Measurements from ENCODE around the gene IL10RB. TPM values are rescaled to one million over a fixed set of nuclear protein-coding genes. Genes with fewer than 3 reads are reported as not detected.

Gene IL10RB
- total and polyA plus RNA-seq, 7 donors, result 15.0 to 66.8 (median 26.2) TPM

- Histone ChIP-seq H3K27me3 (no peaks in the 10 kb centered on the region), H3K36me3 (peaks cover 0 to 44% (median 1%) of the 10 kb centered on the region in 4 donors), H3K4me3 (no peak overlapping the region), H3K9me3 (no peaks in the 10 kb centered on the region), H3K27ac (no peak overlapping the region), H3K4me1 (peaks cover 0 to 18% (median 14%) of the 10 kb centered on the region in 4 donors)
- TF ChIP-seq POLR2AphosphoS5 (IDR thresholded peaks at IDR 0.05) (peak in 1 of 4 donors; percentile 25), POLR2A (IDR thresholded peaks at IDR 0.05) (no peak), CTCF (IDR thresholded peaks at IDR 0.05) (no peak), EP300 (IDR thresholded peaks at IDR 0.05) (no peak)
- DNase-seq, result no peak
- 24 to 51% methylated on average over 12 of the region's 12 CpGs for WGBS, 2 donors
- intact Hi-C loops (cut with DNase I), result loop anchor here (5.0 kb wide), 1 partner anchor 67 kb away; no protein-coding TSS in a partner anchor
These were observed 2.7 kb downstream of the IL10RB start for GRCh38 chr21:33268737-33269441.

GRCh38 chr21:33270986-33271385, 4.8 kb downstream of the IL10RB start:
- intact Hi-C loops (cut with DNase I), result no loop called here
- no peak overlapping the region for H3K27ac ChIP-seq
- no peaks in the 10 kb centered on the region for H3K9me3 ChIP-seq
- no peaks in the 10 kb centered on the region for H3K27me3 ChIP-seq
- TF ChIP-seq POLR2A (IDR thresholded peaks at IDR 0.05) (no peak), POLR2AphosphoS5 (IDR thresholded peaks at IDR 0.05) (no peak), CTCF (IDR thresholded peaks at IDR 0.05) (no peak), EP300 (IDR thresholded peaks at IDR 0.05) (no peak)
- H3K4me3 ChIP-seq, result no peak overlapping the region
- no peak for DNase-seq
- WGBS, 2 donors, result 88 to 95% methylated on average over 8 of the region's 8 CpGs
- H3K4me1 ChIP-seq, result peaks cover 0 to 16% (median 9%) of the 10 kb centered on the region in 4 donors
- peaks cover 0 to 64% (median 3%) of the 10 kb centered on the region in 4 donors for H3K36me3 ChIP-seq

- no peak for DNase-seq
- H3K27me3 ChIP-seq, result no peaks in the 10 kb centered on the region
- no peak overlapping the region for H3K27ac ChIP-seq
- TF ChIP-seq CTCF (IDR thresholded peaks at IDR 0.05), result no peak
- no peak for TF ChIP-seq POLR2AphosphoS5 (IDR thresholded peaks at IDR 0.05)
- TF ChIP-seq POLR2A (IDR thresholded peaks at IDR 0.05), result no peak
- no peak for TF ChIP-seq EP300 (IDR thresholded peaks at IDR 0.05)
- 47 to 71% methylated on average over 6 of the region's 6 CpGs for WGBS, 2 donors
- H3K4me3 ChIP-seq, result no peak overlapping the region
- intact Hi-C loops (cut with DNase I), result no loop called here
- no peaks in the 10 kb centered on the region for H3K9me3 ChIP-seq
- H3K4me1 ChIP-seq, result peaks cover 0 to 1% (median 0%) of the 10 kb centered on the region in 4 donors
- peaks cover 0 to 69% (median 5%) of the 10 kb centered on the region in 4 donors for H3K36me3 ChIP-seq
These were observed 6.9 kb downstream of the IL10RB start for GRCh38 chr21:33273044-33273443.

- H3K27me3 ChIP-seq, result no peaks in the 10 kb centered on the region
- H3K9me3 ChIP-seq, result no peaks in the 10 kb centered on the region
- TF ChIP-seq POLR2A (IDR thresholded peaks at IDR 0.05) (no peak), POLR2AphosphoS5 (IDR thresholded peaks at IDR 0.05) (no peak), EP300 (IDR thresholded peaks at IDR 0.05) (no peak), CTCF (IDR thresholded peaks at IDR 0.05) (no peak)
- peaks cover 0 to 67% (median 25%) of the 10 kb centered on the region in 4 donors for H3K36me3 ChIP-seq
- no peak for DNase-seq
- no peak overlapping the region for H3K4me3 ChIP-seq
- no peak overlapping the region for H3K27ac ChIP-seq
- intact Hi-C loops (cut with DNase I), result no loop called here
- H3K4me1 ChIP-seq, result no peaks in the 10 kb centered on the region
- 94 to 97% methylated on average over 2 of the region's 2 CpGs for WGBS, 2 donors
These were observed 12.6 kb downstream of the IL10RB start for GRCh38 chr21:33278721-33279120.

Data from sigmoid colon (tissue), 7 donors.